ENCODE data around the gene TFAP2E.
"Not testable (repeated sequence)": the region's sequence is repeated elsewhere in the genome, so short reads cannot be mapped to it uniquely, and the experiment has no call there.

Gene TFAP2E

DNA sequence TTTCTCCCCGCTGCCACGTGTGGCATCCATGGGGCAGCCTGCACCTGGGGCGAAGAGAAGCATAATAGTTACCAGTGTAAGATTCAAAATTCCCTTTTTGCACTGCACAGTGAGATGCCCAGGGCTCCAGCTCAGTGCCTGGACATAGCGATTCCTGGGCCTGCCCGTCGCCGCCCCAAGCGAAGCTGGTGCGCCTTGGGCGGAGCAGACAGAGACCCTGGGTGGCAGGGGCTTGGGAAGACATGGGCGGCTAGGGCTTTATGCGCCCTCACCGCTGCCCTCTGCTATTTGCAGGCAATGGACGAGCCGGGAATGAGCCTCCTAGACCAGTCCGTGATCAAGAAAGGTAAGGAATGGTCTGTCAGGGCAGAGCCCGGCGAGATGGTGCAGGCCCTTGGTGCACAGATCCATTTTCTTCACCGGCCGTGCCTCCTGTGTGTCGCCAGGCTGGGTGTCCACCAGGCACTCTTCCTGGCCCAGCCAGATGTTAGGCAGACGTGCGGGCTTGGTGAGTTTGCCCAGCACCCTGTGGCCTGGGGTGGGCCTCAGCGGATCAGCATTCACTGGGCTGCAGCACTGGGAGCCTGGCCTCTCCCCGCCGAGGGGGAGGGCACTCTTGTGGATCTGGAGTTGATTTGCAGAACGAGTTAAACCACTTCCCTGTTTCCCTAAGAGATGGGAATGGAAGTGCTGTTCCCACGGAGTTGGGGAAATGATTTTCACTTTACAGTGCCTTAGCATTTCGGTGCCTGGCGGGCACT, 1.7 kb downstream of the TFAP2E start:
- no peak for DNase-seq

DNA sequence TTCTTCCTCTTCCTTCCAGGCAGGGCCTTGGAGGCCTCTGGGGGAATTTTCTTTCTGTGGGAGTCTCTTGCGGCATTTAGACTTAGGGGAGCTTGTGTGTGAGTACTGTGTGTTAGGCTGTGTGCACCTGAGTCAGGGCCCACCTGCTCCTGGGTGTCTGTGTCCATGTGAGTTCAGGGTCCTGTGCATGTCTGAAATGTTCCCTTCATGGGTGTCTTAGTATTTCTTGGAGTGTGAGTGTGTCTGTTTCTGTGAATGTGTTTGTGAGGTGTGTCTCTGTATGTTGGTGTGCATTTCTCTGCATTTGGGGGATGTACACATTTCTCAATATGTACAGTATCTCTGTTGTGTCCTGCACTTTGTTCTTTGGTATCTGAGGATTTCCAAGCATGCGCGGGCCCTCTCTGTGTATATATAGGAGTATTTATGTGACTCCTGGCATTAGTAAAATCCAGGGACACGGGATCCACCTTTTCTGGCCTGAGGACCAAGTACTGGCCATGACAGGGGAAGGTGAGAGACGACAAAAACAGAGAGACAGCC, 2.4 kb downstream of the TFAP2E start:
- DNase-seq = no peak

DNA sequence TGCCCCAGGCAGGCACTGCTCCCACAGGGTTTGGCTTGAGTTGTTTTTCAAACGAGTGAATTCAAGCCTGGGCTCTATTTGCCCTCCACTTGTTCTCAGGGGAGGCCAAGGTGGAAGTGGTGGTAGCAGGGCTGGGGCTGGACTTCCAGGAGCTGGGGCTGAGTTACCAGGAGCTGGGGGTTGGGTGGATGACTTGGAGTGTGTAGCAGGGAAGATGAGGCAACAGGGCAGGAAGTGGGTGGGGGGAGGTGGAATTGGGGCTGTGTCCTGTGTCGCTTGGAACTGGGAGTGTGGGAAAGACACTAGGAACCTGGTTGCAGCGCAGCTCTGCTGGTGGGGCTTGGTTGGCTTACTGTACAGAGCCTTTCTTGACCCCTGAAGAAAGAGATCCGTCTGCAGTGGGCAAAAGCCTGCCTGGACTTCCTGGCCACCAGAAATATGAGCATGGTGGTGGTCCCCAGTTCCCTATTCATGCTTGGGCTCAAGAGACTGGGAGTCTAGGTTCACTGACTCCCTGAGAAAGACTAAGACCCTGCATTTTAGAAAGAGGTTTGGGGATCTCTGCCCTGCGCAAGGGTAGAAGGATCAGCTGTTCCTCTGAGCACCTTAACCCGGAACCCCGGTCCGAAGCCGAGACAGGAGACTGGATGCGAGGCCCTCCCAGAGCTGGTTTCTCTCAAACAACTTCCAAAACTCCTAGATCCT, 3.1 kb downstream of the TFAP2E start:
- DNase-seq = no peak

- DNase-seq = not testable (repeated sequence)
Measured at GRCh38 chr1:35576766-35577070, 3.6 kb downstream of the TFAP2E start.

GRCh38 chr1:35577071-35577998, 4.2 kb downstream of the TFAP2E start:
- DNase-seq = peak in 1 of 2 donors; percentile 36

DNA sequence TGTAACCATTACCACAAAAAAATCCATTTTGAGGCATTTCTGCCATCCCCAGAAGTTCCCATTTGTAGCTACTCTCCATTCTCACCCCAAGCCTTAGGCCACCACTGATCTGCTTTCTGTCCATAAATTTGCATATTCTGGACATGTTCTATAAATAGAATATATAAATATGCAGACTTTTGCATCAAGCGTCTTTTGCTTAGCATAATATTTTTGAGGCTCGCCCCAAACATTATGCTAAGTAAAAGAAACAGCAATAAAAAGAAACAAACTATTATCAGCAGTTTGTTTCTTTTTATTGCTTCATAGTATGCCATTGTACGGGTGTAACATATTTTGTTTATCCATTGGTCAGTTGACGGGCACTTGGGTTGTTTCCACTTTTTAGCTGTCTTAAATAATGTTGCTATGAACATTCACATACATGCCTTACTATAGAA, 7.9 kb downstream of the TFAP2E start:
- DNase-seq = no peak

- not testable (repeated sequence) for DNase-seq
Measured at GRCh38 chr1:35581621-35582020, 8.5 kb downstream of the TFAP2E start.

DNA sequence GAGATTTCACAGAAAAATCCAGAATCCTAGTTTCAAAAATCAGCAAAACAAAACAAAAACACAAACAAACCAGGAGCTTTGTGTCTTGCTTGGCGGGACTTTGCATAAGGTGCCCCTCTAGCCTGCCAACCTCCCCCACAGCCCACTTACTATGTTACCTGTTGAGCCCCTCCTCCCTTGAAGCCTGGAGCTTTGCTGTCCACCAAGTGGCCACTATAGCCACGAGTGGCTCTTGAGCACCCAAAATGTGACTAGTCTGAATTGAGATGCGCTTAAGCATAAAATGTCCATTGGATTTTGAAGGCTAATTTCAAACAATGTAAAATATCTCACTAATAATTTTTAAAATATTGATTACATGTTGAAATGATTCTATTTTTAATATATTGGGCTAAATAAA, 12.2 kb downstream of the TFAP2E start:
- DNase-seq = no peak

GRCh38 chr1:35585805-35586204, 12.7 kb downstream of the TFAP2E start:
- not testable (repeated sequence) for DNase-seq

DNA sequence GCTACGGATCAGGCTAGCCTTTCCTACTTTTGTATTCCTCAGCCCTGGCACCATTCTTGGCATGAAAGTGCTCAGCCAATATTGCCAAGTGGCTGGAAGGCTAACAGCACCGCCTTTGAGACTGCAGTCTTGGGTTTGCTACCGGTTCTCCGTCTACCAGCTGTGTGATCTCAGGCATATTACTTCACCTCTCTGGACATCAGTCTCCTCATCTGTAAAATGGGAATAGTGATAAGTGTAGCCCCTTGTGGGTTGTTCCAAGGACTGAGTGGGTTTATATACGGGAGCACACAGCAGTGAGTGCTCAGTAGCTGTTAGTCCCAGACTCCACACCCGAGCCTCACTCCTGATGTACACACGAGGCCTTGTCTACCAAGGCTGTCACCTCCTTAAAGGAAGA, 13.7 kb downstream of the TFAP2E start:
- no peak for DNase-seq

DNA sequence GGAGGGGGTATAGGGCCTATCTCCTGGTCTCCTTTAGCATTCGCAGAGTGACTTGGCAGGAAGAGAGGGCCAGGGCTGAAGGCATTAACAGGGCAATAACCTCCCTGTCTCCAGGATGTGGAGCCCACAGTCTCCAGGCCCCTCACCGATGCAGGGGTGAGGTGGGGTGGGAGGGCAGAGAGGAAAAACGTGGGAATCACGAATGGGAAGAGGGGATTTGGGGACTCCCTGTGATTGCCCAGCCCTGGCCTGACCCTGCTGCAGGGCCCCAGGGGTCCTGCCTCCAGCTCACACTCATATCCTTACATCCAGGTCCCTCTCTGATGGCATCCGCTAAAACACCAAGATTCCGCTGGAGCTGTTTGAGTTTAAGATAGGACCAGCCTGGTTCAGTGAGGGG, 14.6 kb downstream of the TFAP2E start:
- no peak for DNase-seq

GRCh38 chr1:35588197-35588910, 15.2 kb downstream of the TFAP2E start:
- no peak for DNase-seq

- no peak for DNase-seq
Measured at GRCh38 chr1:35589516-35590427, 16.7 kb downstream of the TFAP2E start.

- DNase-seq = no peak
Measured at GRCh38 chr1:35590476-35591040, 17.4 kb downstream of the TFAP2E start.

GRCh38 chr1:35591211-35591610, 18.1 kb downstream of the TFAP2E start:
- DNase-seq = no peak

DNA sequence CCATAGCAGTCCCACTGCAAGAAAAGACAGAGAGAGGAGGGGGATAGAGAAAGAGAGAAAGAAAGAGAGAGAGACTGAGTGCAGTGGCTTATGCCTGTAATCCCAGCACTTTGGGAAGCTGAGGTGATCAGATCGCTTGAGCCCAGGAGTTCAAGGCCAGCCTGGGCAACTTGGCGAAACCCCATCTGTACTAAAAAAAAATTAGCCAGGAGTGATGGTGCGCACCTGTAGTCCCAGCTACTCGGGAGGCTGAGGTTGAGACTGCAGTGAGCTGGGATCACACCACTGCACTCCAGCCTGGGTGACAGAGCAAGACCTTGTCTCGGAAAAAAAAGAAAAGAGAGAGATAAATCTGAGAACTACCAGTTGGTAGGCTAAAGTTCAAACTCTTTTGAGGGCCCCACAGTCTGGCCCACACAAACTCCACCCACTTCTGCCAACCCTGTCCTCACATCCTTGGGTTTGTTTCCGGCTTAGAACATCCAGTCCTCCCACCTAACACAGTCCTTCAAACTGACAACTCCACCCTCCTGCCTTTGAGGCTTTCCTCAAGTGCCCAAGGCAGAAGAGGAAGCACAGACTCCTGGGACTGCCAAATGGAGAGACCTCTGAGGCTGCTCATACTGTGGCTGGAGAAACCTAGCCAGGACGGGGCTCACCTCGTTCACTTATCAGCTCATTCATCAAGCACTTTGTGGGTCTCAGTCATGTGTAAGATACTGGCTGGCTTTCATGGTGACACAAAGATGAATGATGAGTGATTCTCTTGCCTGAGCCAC, 20.1 kb downstream of the TFAP2E start:
- no peak for DNase-seq

DNA sequence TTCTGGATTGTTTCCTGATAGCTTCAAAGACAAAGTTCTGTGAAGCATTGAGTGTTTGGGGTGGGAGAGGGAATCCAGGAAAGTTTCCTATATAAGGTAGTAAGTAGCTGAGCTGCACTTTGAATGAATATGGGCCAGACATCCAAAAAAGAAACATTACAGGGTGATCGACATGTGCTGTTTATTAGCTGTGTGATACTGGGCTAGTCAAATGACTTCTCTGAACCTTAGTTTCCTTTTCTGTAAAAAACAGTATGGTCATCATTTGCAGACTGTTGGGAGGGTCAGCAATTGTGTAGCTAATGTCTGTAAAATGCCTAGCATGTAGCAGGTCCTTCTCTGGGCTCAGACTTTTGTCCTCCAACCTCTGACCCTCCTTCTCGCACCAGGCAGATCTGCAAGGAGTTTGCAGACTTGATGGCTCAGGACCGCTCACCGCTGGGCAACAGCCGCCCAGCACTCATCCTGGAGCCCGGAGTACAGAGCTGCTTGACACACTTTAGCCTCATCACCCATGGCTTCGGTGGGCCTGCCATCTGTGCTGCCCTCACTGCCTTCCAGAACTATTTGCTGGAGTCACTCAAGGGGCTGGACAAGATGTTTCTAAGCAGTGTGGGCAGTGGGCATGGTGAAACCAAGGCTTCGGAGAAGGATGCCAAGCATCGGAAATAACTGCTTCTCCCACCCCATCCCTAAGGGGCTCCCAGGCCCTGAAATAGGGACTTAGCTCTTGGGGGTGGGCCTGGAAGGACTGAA, 21.1 kb downstream of the TFAP2E start:
- DNase-seq = no peak

GRCh38 chr1:35595684-35596083, 22.6 kb downstream of the TFAP2E start:
- no peak for DNase-seq

DNA sequence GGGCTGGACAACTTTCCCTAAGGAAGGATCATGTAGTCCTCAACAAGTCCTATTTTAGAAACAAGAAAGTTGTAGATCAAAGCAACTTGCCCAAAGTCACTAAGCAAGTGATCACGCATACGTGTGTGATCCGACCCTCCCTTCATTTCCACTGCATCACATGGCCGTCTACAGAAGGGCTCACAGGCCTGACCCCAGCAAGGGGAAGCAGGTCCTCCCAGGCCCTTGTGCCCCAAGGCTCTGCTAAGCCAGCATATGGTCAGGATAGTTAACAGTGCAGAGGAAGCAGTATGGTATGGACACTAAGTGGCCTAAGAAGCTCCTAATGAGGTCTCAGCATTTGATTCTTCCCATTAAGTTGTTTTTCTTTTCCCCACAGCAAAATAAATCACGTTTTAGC, 24.8 kb downstream of the TFAP2E start:
- DNase-seq = no peak
